Neural progenitor cell (in vitro differentiated cells): ENCODE data around the gene THAP10.

Source experiments
- EZH2 ChIP-seq: fragments of 200-600 bp; sonication (generic); IDR thresholded peaks from 2 replicates; pipeline ENCODE4 v1.6.1; 2017; ENCODE audit warnings: antibody characterized with exemption, mild to moderate bottlenecking, moderate library complexity
- EZH2phosphoT487 ChIP-seq: fragments of 200-600 bp; sonication (generic); IDR thresholded peaks from 2 replicates; pipeline ENCODE4 v1.6.1; 2017; ENCODE audit warnings: antibody characterized with exemption
- TF ChIP-seq, protein P1 (sequence below): fragments of 200-600 bp; sonication (generic); IDR thresholded peaks from 2 replicates; pipeline ENCODE4 v1.5.1; 2017; ENCODE audit warnings: antibody characterized with exemption, mild to moderate bottlenecking

GRCh38 chr15:70932397-70932796 is 40.2 kb upstream of the THAP10 start:
- TF ChIP-seq, protein P1, sequence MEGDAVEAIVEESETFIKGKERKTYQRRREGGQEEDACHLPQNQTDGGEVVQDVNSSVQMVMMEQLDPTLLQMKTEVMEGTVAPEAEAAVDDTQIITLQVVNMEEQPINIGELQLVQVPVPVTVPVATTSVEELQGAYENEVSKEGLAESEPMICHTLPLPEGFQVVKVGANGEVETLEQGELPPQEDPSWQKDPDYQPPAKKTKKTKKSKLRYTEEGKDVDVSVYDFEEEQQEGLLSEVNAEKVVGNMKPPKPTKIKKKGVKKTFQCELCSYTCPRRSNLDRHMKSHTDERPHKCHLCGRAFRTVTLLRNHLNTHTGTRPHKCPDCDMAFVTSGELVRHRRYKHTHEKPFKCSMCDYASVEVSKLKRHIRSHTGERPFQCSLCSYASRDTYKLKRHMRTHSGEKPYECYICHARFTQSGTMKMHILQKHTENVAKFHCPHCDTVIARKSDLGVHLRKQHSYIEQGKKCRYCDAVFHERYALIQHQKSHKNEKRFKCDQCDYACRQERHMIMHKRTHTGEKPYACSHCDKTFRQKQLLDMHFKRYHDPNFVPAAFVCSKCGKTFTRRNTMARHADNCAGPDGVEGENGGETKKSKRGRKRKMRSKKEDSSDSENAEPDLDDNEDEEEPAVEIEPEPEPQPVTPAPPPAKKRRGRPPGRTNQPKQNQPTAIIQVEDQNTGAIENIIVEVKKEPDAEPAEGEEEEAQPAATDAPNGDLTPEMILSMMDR = no peak
- no peak for TF ChIP-seq EZH2
- TF ChIP-seq EZH2phosphoT487 = no peak
